GM19395 (cell line): ENCODE results near the gene MROH9.
"Not testable (repeated sequence)": the region's sequence is repeated elsewhere in the genome, so short reads cannot be mapped to it uniquely, and the experiment has no call there.

Experiments
- ATAC-seq: cut with Tn5 transposase; IDR thresholded peaks from one replicate; pipeline ENCODE4 v1.9.1; 2021; ENCODE audit warnings: mild to moderate bottlenecking, moderate library complexity; ENCODE audit not compliant: unreplicated experiment

Gene MROH9

GRCh38 chr1:170935231-170935630 lies at the start of gene MROH9:
MROH9 (plus strand) TSS chr1:170935534; CDS start chr1:170945557, 10,023 bp downstream.
- no peak for ATAC-seq

GRCh38 chr1:170885551-170885950 lies 49.8 kb upstream of the MROH9 start:
- ATAC-seq: no peak

- no peak for ATAC-seq
Observed at GRCh38 chr1:170886460-170886859, 48.9 kb upstream of the MROH9 start.

GRCh38 chr1:170887726-170888125 lies 47.6 kb upstream of the MROH9 start:
- ATAC-seq: no peak

- no peak for ATAC-seq
Observed at GRCh38 chr1:170891872-170892271, 43.5 kb upstream of the MROH9 start.

- ATAC-seq: no peak
Observed at GRCh38 chr1:170893655-170894297, 41.6 kb upstream of the MROH9 start.

- ATAC-seq: no peak
Observed at GRCh38 chr1:170903961-170904360, 31.4 kb upstream of the MROH9 start.

- ATAC-seq: no peak
Observed at GRCh38 chr1:170908942-170909341, 26.4 kb upstream of the MROH9 start.

GRCh38 chr1:170910273-170910672 lies 25.1 kb upstream of the MROH9 start:
- ATAC-seq: no peak

GRCh38 chr1:170917373-170917772 lies 18.0 kb upstream of the MROH9 start:
- ATAC-seq: no peak

GRCh38 chr1:170924656-170925055 lies 10.7 kb upstream of the MROH9 start:
- not testable (repeated sequence) for ATAC-seq

GRCh38 chr1:170927955-170928840 lies 7.1 kb upstream of the MROH9 start:
- no peak for ATAC-seq

GRCh38 chr1:170929412-170929834 lies 5.9 kb upstream of the MROH9 start:
- ATAC-seq: no peak

- ATAC-seq: peak; percentile 96
Observed at GRCh38 chr1:170929835-170930554, 5.3 kb upstream of the MROH9 start.

- ATAC-seq: no peak
Observed at GRCh38 chr1:170931650-170932049, 3.7 kb upstream of the MROH9 start.

GRCh38 chr1:170932236-170932635 lies 3.1 kb upstream of the MROH9 start:
- no peak for ATAC-seq

GRCh38 chr1:170938281-170938680 lies 2.9 kb downstream of the MROH9 start:
- no peak for ATAC-seq

- ATAC-seq: no peak
Observed at GRCh38 chr1:170939476-170939875, 4.1 kb downstream of the MROH9 start.

GRCh38 chr1:170951744-170952143 lies 16.4 kb downstream of the MROH9 start:
- ATAC-seq: not testable (repeated sequence)

- no peak for ATAC-seq
Observed at GRCh38 chr1:170959385-170959784, 24.1 kb downstream of the MROH9 start.

- ATAC-seq: no peak
Observed at GRCh38 chr1:170964506-170964905, 29.2 kb downstream of the MROH9 start.
